HG03196 (cell line): ENCODE measurements around the gene ARHGAP33.
"Not testable (repeated sequence)": the region's sequence is repeated elsewhere in the genome, so short reads cannot be mapped to it uniquely, and the experiment has no call there.

Source experiments
- ATAC-seq: cut with Tn5 transposase; IDR thresholded peaks from one replicate; pipeline ENCODE4 v1.9.1; 2021; ENCODE audit not compliant: unreplicated experiment

Gene ARHGAP33

GRCh38 chr19:35822579-35822978 lies 47.2 kb downstream of the ARHGAP33 start:
- ATAC-seq, result no peak

- no peak for ATAC-seq
Observed at GRCh38 chr19:35824150-35824549, 48.8 kb downstream of the ARHGAP33 start.

GRCh38 chr19:35828692-35829301 lies 53.4 kb downstream of the ARHGAP33 start:
- no peak for ATAC-seq

GRCh38 chr19:35830986-35831385 lies 55.6 kb downstream of the ARHGAP33 start:
- no peak for ATAC-seq

GRCh38 chr19:35832054-35832453 lies 56.7 kb downstream of the ARHGAP33 start:
- no peak for ATAC-seq

- ATAC-seq, result no peak
Observed at GRCh38 chr19:35833972-35834371, 58.6 kb downstream of the ARHGAP33 start.

GRCh38 chr19:35836096-35836495 lies 60.7 kb downstream of the ARHGAP33 start:
- not testable (repeated sequence) for ATAC-seq
